Neutrophil (primary cell): ENCODE results near the gene GCK.

Source experiments
- H3K27ac ChIP-seq: fragments of 200-600 bp; sonication (generic); 2 replicates; pipeline ENCODE4 v1.5.1; 2016; ENCODE audit warnings: mild to moderate bottlenecking, moderate library complexity
- H3K27me3 ChIP-seq: fragments of 200-600 bp; sonication (generic); 2 replicates; pipeline ENCODE4 v1.6.0; 2016; ENCODE audit warnings: mild to moderate bottlenecking
- H3K36me3 ChIP-seq: fragments of 200-600 bp; sonication (generic); 2 replicates; pipeline ENCODE4 v1.5.1; 2017
- H3K4me1 ChIP-seq, 2 experiments: fragments of 200-600 bp in 1 of 2; sonication (generic) in 1 of 2; 1 replicate in 1 of 2; 2 replicates in 1 of 2; pipeline versions ENCODE4 v1.5.1 to v1.6.1; 2013 to 2016; ENCODE audit warnings: low read depth in 1 of 2, low read length in 1 of 2, mild to moderate bottlenecking in 1 of 2, moderate library complexity in 1 of 2; ENCODE audit not compliant: control insufficient read depth in 1 of 2, insufficient read depth in 1 of 2
- H3K4me3 ChIP-seq, 2 experiments: fragments of 200-600 bp in 1 of 2; sonication (generic) in 1 of 2; 1 replicate in 1 of 2; 2 replicates in 1 of 2; pipeline ENCODE4 v1.5.1; 2013 to 2016; ENCODE audit warnings: low read depth in 1 of 2, low read length in 1 of 2, mild to moderate bottlenecking in 1 of 2, moderate library complexity in 1 of 2
- H3K9me3 ChIP-seq: fragments of 200-600 bp; sonication (generic); 2 replicates; pipeline ENCODE4 v1.5.1; 2016
- CTCF ChIP-seq: fragments of 200-600 bp; sonication (generic); IDR thresholded peaks from 2 replicates; pipeline ENCODE4 v1.5.1; 2016; ENCODE audit warnings: antibody characterized with exemption

The GCK gene

GRCh38 chr7:44224974-44225565, 35.8 kb upstream of the GCK start:
- H3K27me3 ChIP-seq, result peaks cover 3% of the 10 kb centered on the region
- TF ChIP-seq CTCF, result no peak
- no peaks in the 10 kb centered on the region for H3K36me3 ChIP-seq
- H3K4me3 ChIP-seq, result no peak overlapping the region
- no peaks in the 10 kb centered on the region for H3K9me3 ChIP-seq
- H3K27ac ChIP-seq, result no peak overlapping the region
- no peaks in the 10 kb centered on the region for H3K4me1 ChIP-seq

GRCh38 chr7:44224080-44224973, 35.1 kb upstream of the GCK start:
- Histone ChIP-seq H3K4me1 (no peaks in the 10 kb centered on the region), H3K27me3 (peaks cover 3% of the 10 kb centered on the region), H3K36me3 (no peaks in the 10 kb centered on the region), H3K27ac (no peak overlapping the region), H3K4me3 (no peak overlapping the region), H3K9me3 (no peaks in the 10 kb centered on the region)
- no peak for TF ChIP-seq CTCF

GRCh38 chr7:44223362-44224079, 34.3 kb upstream of the GCK start:
- Histone ChIP-seq H3K36me3 (no peaks in the 10 kb centered on the region), H3K27me3 (peaks cover 3% of the 10 kb centered on the region), H3K9me3 (no peaks in the 10 kb centered on the region), H3K27ac (no peak overlapping the region), H3K4me3 (no peak overlapping the region), H3K4me1 (no peaks in the 10 kb centered on the region)
- no peak for TF ChIP-seq CTCF

- H3K27me3 ChIP-seq, result peaks cover 3% of the 10 kb centered on the region
- no peaks in the 10 kb centered on the region for H3K9me3 ChIP-seq
- no peaks in the 10 kb centered on the region for H3K36me3 ChIP-seq
- H3K27ac ChIP-seq, result no peak overlapping the region
- no peaks in the 10 kb centered on the region for H3K4me1 ChIP-seq
- H3K4me3 ChIP-seq, result no peak overlapping the region
- no peak for TF ChIP-seq CTCF
Measured at GRCh38 chr7:44222776-44223261, 33.6 kb upstream of the GCK start.

- TF ChIP-seq CTCF, result no peak
- H3K9me3 ChIP-seq, result no peaks in the 10 kb centered on the region
- H3K36me3 ChIP-seq, result no peaks in the 10 kb centered on the region
- H3K4me3 ChIP-seq, result no peak overlapping the region
- H3K27ac ChIP-seq, result no peak overlapping the region
- H3K27me3 ChIP-seq, result peaks cover 3% of the 10 kb centered on the region
- no peaks in the 10 kb centered on the region for H3K4me1 ChIP-seq
Measured at GRCh38 chr7:44222074-44222473, 32.8 kb upstream of the GCK start.
